K562 (cell line): Measurements from ENCODE around the gene NIFK. TPM values are rescaled to one million over a fixed set of nuclear protein-coding genes. Genes with fewer than 3 reads are reported as not detected.

Experiments used
- CXXC5 ChIP-seq: fragments of 250-450 bp; sonication (Bioruptor Pico); IDR thresholded peaks from 2 replicates; pipeline ENCODE4 v1.8.0; 2022; ENCODE audit warnings: inconsistent platforms, mild to moderate bottlenecking, moderate library complexity
- ERF ChIP-seq: fragments of 450-650 bp; formaldehyde crosslinking; IDR thresholded peaks from 2 replicates; pipeline ENCODE4 v1.4.0; 2020; ENCODE audit warnings: mild to moderate bottlenecking, mixed read lengths
- EWSR1 ChIP-seq: fragments of 450-650 bp; IDR thresholded peaks from 2 replicates; pipeline ENCODE4 v1.6.1; 2018; ENCODE audit warnings: borderline replicate concordance, mild to moderate bottlenecking, low read depth, moderate library complexity; ENCODE audit not compliant: partially characterized antibody
- HDAC1 ChIP-seq, 2 experiments: fragments of 450-650 bp; IDR thresholded peaks; 2 replicates each; pipeline ENCODE4 v1.6.1; 2016 to 2017; ENCODE audit warnings: inconsistent platforms in 1 of 2, mild to moderate bottlenecking in 1 of 2, moderate library complexity in 1 of 2
- HNRNPUL1 ChIP-seq: fragments of 200-400 bp; formaldehyde crosslinking; IDR thresholded peaks from 2 replicates; pipeline ENCODE4 v1.6.1; 2017; ENCODE audit warnings: low read length
- KAT2B ChIP-seq: IDR thresholded peaks from one replicate; pipeline ENCODE4 v1.6.1; 2012; ENCODE audit warnings: low read depth, mild to moderate bottlenecking, control low read depth, inconsistent platforms, low read length, moderate library complexity
- MCM3 ChIP-seq: fragments of 450-650 bp; IDR thresholded peaks from 2 replicates; pipeline ENCODE4 v1.6.1; 2016
- POLR2H ChIP-seq: IDR thresholded peaks from 2 replicates; pipeline ENCODE4 v1.6.1; 2016; ENCODE audit warnings: missing genetic modification characterization, low read depth, mild to moderate bottlenecking, control low read depth, missing compliant biosample characterization, moderate library complexity
- SMARCA4 ChIP-seq: fragments of 450-650 bp; IDR thresholded peaks from 2 replicates; pipeline ENCODE4 v1.6.1; 2016
- SMARCC2 ChIP-seq: fragments of 450-650 bp; IDR thresholded peaks from 2 replicates; pipeline ENCODE4 v1.6.1; 2017; ENCODE audit warnings: antibody characterized with exemption, moderate library complexity, mild to moderate bottlenecking, low read depth
- ZNF3 ChIP-seq: fragments of 250-450 bp; sonication (Bioruptor Pico); IDR thresholded peaks from 2 replicates; pipeline ENCODE4 v1.5.0; 2021; ENCODE audit warnings: mild to moderate bottlenecking, moderate library complexity
- ZNF354B ChIP-seq: fragments of 250-450 bp; sonication (Bioruptor Pico); IDR thresholded peaks from 2 replicates; pipeline ENCODE4 v1.4.0; 2020
- ZNF695 ChIP-seq: fragments of 450-650 bp; formaldehyde crosslinking; IDR thresholded peaks from 2 replicates; pipeline ENCODE4 v1.4.0; 2020; ENCODE audit warnings: mild to moderate bottlenecking, moderate library complexity
- polyA plus RNA-seq, 8 experiments: library from polyadenylated mRNA; depleted of rRNA in 4 of 8; stranded (reverse) in 5 of 8; unstranded in 3 of 8; fragments of >200 nt; fragmentation: Nextera tagmentation in 2 of 8; fragmentation: Illumina TruSeq in 1 of 8; extraction: Ambion mirVana in 2 of 8; extraction: Trizol in 1 of 8; gene quantifications; 2 replicates each; pipeline versions ENCODE4 v1.2.1 to v1.2.3, GENCODE V29; 2011 to 2014; ENCODE audit warnings: inconsistent platforms in 1 of 8, missing spikeins in 1 of 8
- total RNA-seq, 7 experiments: library from RNA; depleted of rRNA in 6 of 7; stranded (reverse); fragments of >200 nt in 6 of 7; fragmentation: Illumina TruSeq in 2 of 7; extraction: Trizol in 2 of 7; gene quantifications; 2 replicates each; pipeline versions ENCODE4 v1.2.1 to v1.2.3, GENCODE V29; 2011 to 2021; ENCODE audit warnings: low replicate concordance in 1 of 7
- TF ChIP-seq, protein P1 (sequence below): fragments of 150-350 bp; IDR thresholded peaks from 2 replicates; pipeline ENCODE4 v1.6.1; 2014; ENCODE audit warnings: low read depth, mild to moderate bottlenecking, low read length, borderline replicate concordance
- TF ChIP-seq, protein P2 (sequence below): fragments of 450-650 bp; formaldehyde crosslinking; IDR thresholded peaks from 2 replicates; pipeline ENCODE4 v1.4.0; 2020; ENCODE audit warnings: mild to moderate bottlenecking, moderate library complexity
- TF ChIP-seq, protein P3 (sequence below): fragments of 200-400 bp; formaldehyde crosslinking; IDR thresholded peaks from 2 replicates; pipeline ENCODE4 v1.6.1; 2017; ENCODE audit warnings: mild to moderate bottlenecking, low read depth, low read length, moderate library complexity
- TF ChIP-seq, protein P4 (sequence below): fragments of 450-650 bp; formaldehyde crosslinking; conservative IDR thresholded peaks from 2 replicates; pipeline ENCODE4 v1.4.0; 2022; ENCODE audit warnings: mild to moderate bottlenecking, missing genetic modification characterization
- TF ChIP-seq, protein P5 (sequence below): fragments of 450-650 bp; formaldehyde crosslinking; IDR thresholded peaks from 2 replicates; pipeline ENCODE4 v1.4.0; 2022; ENCODE audit warnings: missing genetic modification characterization

The NIFK gene
- total and polyA plus RNA-seq, 9 of the 15 experiments (the other 6 are each of a cell fraction or from before 2014, with no cell fraction given) = 60.2 to 426 (median 183) TPM

DNA sequence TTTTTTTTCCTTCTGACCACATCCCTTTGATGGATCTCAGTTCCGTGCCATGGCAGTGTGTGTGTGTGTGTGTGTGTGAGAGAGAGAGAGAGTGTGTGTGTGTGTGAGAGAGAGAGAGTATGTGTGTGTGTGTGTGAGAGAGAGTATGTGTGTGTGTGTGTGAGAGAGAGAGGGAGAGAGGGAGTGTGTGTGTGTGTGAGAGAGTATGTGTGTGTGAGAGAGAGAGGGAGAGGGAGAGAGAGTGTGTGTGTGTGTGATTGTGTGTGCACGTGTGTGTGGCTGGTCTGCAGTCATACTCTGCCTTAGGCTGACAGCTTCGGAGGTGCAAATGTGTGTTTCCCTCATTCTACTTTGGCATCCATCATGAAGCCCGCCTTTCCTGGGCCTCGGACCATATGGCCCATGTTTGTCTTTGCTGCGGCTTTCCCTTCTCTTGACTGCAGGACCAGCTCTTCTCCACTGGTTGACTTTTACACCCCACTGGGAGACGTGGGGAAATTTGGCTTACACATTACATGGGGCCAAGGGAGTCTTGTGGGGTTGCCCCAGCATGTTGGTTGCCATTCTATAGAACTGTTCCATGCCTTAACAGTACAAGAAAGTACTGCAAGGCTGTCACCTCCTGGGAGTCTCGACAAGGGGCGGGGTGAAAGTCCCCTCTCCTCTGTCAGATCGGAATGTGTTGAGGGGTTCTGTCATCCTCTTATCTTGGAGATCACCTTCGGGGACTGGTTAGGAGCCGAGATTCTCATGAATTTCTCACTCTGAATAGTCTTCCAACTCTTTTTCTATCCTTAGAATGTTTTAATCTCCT, 40.4 kb upstream of the NIFK start (continued):
- no peak for TF ChIP-seq EWSR1
- TF ChIP-seq ZNF695 = no peak
- TF ChIP-seq, protein P1, sequence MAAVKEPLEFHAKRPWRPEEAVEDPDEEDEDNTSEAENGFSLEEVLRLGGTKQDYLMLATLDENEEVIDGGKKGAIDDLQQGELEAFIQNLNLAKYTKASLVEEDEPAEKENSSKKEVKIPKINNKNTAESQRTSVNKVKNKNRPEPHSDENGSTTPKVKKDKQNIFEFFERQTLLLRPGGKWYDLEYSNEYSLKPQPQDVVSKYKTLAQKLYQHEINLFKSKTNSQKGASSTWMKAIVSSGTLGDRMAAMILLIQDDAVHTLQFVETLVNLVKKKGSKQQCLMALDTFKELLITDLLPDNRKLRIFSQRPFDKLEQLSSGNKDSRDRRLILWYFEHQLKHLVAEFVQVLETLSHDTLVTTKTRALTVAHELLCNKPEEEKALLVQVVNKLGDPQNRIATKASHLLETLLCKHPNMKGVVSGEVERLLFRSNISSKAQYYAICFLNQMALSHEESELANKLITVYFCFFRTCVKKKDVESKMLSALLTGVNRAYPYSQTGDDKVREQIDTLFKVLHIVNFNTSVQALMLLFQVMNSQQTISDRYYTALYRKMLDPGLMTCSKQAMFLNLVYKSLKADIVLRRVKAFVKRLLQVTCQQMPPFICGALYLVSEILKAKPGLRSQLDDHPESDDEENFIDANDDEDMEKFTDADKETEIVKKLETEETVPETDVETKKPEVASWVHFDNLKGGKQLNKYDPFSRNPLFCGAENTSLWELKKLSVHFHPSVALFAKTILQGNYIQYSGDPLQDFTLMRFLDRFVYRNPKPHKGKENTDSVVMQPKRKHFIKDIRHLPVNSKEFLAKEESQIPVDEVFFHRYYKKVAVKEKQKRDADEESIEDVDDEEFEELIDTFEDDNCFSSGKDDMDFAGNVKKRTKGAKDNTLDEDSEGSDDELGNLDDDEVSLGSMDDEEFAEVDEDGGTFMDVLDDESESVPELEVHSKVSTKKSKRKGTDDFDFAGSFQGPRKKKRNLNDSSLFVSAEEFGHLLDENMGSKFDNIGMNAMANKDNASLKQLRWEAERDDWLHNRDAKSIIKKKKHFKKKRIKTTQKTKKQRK = no peak
- peak; percentile 79; the same call in 1 of the 2 replicates for TF ChIP-seq MCM3
- TF ChIP-seq, protein P2, sequence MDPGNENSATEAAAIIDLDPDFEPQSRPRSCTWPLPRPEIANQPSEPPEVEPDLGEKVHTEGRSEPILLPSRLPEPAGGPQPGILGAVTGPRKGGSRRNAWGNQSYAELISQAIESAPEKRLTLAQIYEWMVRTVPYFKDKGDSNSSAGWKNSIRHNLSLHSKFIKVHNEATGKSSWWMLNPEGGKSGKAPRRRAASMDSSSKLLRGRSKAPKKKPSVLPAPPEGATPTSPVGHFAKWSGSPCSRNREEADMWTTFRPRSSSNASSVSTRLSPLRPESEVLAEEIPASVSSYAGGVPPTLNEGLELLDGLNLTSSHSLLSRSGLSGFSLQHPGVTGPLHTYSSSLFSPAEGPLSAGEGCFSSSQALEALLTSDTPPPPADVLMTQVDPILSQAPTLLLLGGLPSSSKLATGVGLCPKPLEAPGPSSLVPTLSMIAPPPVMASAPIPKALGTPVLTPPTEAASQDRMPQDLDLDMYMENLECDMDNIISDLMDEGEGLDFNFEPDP = no peak
- TF ChIP-seq, protein P3, sequence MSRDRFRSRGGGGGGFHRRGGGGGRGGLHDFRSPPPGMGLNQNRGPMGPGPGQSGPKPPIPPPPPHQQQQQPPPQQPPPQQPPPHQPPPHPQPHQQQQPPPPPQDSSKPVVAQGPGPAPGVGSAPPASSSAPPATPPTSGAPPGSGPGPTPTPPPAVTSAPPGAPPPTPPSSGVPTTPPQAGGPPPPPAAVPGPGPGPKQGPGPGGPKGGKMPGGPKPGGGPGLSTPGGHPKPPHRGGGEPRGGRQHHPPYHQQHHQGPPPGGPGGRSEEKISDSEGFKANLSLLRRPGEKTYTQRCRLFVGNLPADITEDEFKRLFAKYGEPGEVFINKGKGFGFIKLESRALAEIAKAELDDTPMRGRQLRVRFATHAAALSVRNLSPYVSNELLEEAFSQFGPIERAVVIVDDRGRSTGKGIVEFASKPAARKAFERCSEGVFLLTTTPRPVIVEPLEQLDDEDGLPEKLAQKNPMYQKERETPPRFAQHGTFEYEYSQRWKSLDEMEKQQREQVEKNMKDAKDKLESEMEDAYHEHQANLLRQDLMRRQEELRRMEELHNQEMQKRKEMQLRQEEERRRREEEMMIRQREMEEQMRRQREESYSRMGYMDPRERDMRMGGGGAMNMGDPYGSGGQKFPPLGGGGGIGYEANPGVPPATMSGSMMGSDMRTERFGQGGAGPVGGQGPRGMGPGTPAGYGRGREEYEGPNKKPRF = no peak
- TF ChIP-seq, protein P4, sequence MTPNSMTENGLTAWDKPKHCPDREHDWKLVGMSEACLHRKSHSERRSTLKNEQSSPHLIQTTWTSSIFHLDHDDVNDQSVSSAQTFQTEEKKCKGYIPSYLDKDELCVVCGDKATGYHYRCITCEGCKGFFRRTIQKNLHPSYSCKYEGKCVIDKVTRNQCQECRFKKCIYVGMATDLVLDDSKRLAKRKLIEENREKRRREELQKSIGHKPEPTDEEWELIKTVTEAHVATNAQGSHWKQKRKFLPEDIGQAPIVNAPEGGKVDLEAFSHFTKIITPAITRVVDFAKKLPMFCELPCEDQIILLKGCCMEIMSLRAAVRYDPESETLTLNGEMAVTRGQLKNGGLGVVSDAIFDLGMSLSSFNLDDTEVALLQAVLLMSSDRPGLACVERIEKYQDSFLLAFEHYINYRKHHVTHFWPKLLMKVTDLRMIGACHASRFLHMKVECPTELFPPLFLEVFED (CRISPR knock-in tag) = peak; percentile 81; the same call in 1 of the 2 replicates
- TF ChIP-seq KAT2B = no peak
- TF ChIP-seq, protein P5, sequence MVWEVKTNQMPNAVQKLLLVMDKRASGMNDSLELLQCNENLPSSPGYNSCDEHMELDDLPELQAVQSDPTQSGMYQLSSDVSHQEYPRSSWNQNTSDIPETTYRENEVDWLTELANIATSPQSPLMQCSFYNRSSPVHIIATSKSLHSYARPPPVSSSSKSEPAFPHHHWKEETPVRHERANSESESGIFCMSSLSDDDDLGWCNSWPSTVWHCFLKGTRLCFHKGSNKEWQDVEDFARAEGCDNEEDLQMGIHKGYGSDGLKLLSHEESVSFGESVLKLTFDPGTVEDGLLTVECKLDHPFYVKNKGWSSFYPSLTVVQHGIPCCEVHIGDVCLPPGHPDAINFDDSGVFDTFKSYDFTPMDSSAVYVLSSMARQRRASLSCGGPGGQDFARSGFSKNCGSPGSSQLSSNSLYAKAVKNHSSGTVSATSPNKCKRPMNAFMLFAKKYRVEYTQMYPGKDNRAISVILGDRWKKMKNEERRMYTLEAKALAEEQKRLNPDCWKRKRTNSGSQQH (CRISPR knock-in tag) = peak; percentile 82; the same call in 1 of the 2 replicates
- TF ChIP-seq CXXC5 (CRISPR knock-in tag) = no peak
- no peak for TF ChIP-seq POLR2H (tag)
- no peak for TF ChIP-seq ZNF3 (CRISPR knock-in tag)
- TF ChIP-seq ERF = no peak
- no peak for TF ChIP-seq ZNF354B
- TF ChIP-seq SMARCC2 = no peak
- 0 out of 4 replicates have a peak, but pooled peaks of 1 of the 2 experiments have one; percentile 25 for TF ChIP-seq HDAC1 (IDR thresholded peaks at IDR 0.05)
- TF ChIP-seq HNRNPUL1 = no peak
- no peak for TF ChIP-seq SMARCA4
